CD1c-positive myeloid dendritic cell (primary cell): ENCODE results near the gene ZNF678.

Experiments used
- DNase-seq: peaks from one replicate; pipeline ENCODE4 v3.0.0-alpha.2; 2016; ENCODE audit errors: extremely low spot score

The ZNF678 gene

DNA sequence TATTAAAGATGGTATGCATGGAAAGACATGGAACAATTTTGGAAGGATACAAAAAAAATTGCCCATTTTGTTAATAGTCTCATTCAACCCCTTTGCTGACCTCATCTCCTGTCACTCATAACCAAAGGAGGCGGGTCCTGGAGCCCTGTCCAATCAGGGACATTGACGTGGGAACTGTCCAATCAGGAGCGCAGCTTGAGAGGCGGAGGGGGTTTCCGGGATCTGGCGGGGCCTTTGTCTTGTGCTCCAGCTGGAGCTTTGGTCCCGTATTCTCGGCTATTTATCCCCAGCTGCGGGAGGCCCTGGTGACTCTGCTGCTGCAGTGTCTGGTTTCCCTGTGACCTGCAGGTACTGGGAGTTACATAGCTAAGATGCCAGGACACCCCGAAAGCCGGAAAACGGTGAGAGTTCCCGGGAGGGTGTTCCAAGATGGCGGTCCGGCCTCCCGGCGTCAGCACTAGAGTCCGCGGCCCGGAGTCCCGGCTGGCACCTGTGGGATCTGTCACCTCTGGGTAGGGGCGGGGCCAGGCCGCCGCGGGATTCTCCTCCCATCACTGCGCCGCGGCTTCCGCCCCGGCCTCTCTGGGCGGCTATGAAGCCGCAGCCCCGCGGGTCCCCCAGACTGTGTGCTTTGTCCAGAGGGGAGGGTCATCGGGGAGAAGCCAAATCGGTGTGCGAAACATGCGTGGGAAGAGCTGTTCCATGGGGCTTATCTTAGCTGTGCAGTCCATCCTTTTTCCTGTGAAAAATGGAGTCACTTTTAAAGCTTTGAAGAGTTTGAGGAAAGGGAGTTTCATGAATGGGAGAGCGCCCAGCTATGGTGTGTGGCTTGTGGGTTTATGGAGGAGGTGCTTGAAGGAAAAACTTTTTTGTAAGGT is at the start of gene ZNF678:
Gene ZNF678 (plus strand): TSS at position 233 of the 878 bp plus-strand sequence. CDS start 87,436 bp downstream, outside the sequence.
- peak; percentile 91 for DNase-seq

DNA sequence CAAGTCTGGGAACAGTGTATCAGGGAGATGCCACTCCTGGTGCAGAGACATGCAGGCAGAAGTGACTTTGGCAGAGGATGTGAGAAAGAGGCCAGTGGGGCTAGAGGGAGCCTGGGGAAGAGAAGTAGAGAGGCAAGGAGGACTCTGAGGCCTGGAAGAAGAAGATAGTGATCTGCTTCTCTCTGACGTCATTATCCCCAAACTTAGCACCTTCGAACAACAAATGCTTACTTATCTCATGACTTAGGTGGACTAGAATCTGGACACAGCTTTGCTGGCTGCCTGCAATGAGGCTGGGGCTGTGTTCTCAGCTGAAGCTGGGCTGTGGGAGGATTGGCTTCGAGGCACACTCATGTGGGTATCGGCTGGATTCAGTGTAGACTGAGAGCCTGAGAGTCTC is 44.5 kb upstream of the ZNF678 start:
- no peak for DNase-seq

DNA sequence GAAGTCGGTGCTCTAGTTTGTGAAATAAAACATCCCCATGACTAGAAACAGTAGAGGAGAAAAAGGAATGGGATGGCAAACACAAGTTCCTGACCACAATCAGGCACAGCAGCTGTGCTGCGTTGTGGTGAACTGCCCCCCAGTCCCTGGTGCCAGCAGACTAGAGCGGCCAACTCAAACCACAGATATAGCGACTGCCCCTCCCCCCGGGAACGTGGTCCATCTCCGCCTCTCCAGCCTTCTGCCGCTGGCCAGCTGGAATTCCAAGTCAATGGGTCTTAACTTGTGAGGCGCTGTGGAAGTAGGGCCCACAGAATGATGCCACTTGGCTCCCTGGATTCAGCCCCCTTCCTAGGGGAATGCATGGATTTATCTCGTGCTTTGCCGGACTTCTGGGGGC is 41.6 kb upstream of the ZNF678 start:
- no peak for DNase-seq

DNA sequence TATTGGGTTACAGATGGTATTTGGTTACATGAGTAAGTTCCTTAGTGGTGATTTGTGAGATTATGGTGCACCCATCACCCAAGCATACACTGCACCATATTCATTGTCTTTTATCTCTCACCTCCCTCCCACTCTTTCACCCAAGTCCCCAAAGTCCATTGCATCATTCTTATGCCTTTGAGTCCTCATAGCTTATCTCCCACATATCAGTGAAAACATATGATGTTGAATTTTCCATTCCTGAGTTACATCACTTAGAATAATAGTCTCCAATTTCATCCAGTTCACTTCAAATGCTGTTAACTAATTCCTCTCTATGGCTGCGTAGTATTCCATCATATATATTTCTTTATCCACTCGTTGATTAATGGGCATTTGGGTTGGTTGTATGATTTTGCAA is 36.8 kb upstream of the ZNF678 start:
- no peak for DNase-seq

DNA sequence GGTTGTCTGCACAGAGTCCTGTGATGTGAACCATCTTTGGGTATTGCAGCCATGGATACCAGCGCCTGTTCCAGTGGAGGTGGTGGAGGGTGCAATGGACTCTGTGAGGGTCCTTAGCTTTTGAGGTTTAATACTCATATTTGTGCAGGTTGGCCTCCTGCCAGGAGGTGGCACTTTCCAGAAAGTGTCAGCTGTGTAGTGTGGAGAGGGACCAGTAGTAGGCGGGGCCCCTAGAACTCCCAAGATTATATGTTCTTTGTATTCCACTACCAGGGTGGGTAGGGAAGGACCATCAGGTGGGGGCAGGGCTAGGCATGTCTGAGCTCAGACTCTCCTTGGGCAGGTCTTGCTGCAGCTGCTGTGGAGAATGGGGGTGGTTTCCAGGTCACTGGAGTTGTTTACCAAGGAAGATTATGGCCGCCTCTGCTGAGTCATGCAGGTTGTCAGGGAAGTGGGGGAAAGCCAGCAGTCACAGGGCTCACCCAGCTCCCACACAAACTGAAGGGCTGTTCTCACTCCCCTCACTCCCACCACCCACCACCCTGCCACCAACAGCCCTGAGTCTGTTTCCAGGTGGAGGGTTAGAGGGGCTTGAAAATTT is 31.2 kb upstream of the ZNF678 start:
- no peak for DNase-seq

DNA sequence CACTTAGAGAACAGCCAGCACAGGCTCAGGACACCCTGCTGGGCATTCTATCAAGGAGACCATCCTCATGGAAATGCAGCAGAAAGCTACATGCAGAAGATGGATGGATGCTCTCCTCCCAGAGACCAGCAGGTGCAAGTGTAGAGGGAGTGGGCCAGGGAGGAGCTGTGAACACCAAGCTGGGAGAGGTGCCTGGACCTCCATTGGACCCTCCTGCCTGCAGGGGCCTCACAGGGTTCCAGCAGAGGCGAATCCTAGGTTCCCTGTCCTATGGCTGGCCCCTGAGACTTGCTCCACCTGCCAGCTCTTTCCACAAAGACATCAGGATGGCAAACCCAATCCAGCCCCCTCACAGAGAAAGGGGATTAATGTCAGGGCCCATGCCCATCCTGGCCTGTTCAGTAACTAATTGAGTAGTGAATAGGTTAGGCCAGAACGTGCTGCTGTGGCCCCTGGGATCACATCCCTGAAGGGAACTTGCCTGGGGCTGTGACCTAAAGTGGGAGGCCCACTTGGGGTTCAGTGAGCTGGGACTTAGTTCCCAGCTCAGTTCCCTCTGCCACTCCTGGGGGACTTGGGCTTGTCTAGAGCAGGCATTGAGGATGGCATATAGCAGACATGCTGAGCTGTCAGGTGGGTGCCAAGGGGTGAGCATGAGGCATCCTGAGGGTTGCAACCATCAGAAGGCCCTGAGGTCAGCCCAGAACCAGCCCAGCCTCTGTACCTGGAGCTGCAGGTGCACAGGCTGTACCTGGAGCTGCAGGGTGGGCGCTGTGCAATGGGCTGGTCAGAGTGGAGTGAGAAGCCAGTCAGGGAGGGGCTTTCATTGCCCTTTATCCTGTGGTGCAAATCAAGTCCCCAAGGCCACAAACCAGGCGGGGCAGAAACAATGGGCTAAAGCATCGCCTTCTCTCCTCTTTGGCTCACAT is 22.9 kb upstream of the ZNF678 start:
- DNase-seq = no peak

DNA sequence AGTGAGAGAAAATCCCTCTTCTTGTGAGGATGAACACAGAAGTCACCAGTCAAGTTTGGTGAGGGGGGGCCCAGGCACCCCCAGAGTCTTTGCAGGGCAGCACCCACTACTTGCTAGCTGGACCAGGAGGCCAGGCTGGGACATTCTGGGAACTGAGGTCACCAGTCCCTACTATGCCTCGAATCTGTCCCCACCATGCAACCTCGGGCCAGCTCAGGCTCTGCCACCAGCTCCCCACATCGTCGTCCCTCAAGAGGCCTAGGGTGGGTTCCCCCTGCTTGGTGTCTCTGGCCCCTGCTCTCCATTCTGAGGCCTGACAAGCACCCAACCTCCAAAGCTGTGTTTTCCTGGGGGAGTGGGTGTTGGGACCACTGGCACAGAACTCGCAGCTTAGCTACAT is 22.2 kb upstream of the ZNF678 start:
- DNase-seq = no peak

DNA sequence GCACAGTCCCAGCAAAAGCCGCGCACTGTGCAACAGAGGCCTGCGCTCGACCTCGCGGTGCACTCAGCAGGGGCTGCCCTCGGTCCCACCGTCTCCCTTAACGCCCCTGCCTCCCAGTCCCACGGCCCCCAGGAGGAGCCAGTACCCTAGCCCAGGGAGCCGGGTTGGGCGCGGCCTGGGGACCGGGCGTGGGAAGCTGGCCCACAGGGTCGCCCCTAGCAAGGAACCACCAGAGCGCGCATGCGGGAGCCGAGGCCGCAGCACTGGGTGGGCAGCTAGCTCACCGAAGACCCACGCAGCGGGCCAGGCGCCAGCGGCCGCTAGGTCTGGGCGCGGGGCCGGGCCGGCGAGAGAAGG is 21.6 kb upstream of the ZNF678 start:
- DNase-seq = no peak

DNA sequence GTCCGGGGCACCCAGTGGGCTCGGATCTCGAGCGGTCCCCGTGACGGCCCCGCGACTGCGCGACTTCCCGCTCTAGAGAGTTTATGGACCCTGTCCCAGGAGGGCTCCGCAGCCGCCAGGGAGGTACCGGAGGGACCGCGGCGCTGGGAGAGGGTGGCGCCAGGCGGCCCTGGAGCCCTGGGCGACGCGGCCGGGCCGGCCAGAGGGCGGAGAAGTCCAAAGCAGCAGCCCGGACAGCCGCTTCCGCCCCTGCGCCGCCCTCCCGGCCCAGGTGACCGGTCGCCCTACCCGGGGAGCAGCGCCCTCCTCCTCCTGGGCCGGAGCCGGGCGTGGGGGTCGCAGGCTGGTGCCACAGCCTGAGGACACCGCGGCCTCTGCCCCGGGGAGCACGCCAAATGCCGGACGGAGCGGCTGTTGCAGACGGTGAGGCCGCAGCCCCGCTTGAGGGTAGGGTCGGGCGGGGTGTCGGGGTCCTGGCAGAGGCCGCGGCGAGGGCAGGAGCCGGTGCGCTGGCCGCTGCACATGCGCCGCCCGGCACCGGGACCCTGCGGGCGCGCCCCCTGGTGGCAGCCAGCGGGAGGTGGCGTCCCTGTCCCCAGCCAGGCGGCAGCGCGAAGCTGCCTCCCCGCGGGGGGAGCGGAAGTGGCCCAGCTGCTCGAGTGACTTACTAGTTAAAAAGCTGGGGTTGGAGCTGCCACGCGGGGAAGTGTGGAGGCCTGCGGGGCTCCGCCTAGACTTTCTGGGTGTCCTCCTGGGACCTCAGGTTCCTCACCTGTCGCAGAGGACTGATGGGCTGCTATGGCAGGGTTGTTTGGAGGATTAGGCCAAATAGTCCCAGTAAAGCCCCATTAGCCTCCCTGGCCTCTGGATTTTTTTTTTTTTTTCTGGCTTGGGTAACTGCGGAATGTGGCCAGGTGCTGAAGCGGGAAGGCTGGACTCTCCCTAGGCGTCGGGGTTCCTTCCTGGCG is 20.9 kb upstream of the ZNF678 start:
- peak; percentile 91 for DNase-seq

DNA sequence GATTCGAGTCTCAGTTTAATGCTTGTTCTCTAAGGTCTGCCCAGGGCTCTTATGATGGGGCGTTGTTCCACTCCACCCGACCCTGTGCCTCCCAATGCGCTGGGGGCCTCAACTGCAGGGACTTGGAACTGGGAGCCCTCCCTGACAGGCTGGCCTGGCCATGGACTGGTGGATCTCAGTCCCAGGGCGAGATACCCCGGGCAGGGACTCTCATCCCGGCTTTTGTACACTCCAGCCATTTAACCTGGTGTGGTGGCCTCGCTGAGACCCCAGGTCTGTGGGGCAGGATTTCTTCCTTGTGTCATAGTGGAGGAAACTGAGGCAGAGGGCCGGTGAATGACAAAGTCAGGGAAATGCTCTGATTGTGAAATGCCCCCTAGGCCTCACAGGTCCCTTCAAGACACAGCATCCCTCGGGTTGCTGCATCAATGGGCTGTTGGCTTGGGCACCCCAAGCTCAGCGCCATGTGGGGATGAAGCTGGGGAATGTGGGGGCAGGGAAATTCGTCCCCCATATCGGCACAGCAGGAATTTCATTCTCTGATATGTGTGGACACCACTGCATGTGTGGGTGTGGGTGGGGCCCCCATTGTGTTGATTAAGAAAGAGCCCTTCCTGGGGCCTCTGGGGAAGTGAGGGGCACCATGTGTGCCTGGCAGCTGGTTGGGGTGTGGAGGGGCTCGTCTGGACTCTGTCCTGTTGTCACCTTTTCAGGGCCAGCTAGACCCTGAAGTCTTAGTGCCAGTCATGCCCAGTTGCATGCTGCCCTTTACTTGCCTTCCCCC is 19.9 kb upstream of the ZNF678 start:
- DNase-seq = no peak

DNA sequence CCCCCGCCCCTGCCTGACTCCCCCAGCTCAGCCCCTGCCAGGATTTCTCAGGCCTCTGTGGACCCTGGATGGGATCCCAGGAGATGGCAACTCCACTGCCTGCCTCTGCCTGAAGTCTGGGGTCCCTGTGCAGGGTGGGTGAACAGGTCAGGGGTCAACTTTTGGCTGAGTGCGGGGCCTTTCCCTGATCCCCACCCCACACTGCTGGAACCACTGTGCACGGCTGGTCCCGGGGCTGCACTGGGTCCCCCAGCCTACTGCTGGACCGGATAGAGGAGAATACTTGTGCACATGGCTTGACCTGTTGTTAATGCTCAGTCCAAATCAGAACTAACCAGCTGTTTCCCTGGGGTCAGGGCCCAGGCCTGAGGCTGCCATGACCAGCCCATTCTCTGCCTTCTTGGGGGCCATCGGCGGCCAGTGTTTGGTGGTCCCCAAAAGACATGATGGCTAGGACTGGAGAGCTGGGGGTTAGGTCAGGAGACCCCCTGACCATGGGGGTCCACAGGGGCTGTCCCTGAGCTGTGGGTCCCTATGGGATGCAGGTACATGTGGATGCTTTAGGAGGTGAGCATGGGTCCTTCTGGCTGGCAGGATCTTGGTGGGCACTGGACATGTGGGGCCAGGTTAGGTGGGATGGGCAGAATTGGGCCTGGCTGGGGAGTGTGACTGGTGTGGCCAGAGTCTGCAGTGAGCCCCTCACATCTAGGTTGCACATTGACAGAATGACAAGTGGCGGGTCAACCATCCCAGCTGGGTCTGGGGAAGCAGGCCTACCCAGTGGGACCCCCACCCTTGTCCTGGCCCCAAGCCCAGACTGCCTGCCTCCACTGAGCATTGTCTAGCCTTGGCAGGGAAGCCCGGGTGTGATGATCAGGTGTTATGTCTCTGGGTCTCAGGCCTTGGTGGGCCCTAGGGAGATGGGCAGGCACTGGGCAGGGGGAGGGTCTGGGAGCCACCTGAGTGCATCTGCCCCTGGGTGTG is 19.0 kb upstream of the ZNF678 start:
- DNase-seq = no peak

DNA sequence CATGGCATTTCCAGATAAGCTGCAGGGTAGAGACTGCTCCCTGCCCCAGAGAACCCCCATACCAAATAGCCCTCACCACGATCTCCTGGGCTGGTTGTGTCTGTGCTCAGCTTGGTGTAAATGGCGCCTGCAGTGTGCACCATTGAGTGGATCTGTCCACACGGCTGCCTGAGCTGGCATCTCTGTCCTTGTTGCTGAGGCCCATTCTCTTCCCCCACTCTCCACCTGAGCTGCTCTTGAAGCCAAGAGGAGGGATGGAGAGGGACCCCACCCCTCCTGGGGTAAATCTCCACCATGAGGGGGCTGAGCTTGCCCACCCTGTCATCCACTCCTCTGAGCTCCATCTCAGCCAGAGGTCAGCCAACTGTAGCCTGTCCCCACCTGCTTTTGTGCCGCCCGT is 18.0 kb upstream of the ZNF678 start:
- no peak for DNase-seq

DNA sequence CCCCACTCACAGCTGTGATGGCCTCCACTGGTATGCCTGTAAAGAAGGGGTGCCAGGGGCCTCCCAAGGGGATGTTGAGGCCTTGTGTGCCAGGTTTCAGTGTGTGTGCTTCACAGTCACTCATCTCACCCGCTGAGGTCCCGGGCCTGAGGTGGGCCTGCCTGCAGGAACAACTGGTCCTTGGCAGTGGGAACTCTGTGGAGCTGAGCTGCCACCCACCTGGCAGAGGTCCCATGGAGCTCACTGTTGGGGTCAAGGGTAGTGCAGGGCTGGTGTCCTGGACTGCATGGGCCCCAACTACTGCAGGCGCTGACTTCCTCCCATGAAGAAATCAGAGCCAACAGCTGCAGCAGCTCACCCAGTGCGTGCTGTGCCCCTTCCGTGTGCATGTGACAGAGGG is 17.3 kb upstream of the ZNF678 start:
- no peak for DNase-seq

DNA sequence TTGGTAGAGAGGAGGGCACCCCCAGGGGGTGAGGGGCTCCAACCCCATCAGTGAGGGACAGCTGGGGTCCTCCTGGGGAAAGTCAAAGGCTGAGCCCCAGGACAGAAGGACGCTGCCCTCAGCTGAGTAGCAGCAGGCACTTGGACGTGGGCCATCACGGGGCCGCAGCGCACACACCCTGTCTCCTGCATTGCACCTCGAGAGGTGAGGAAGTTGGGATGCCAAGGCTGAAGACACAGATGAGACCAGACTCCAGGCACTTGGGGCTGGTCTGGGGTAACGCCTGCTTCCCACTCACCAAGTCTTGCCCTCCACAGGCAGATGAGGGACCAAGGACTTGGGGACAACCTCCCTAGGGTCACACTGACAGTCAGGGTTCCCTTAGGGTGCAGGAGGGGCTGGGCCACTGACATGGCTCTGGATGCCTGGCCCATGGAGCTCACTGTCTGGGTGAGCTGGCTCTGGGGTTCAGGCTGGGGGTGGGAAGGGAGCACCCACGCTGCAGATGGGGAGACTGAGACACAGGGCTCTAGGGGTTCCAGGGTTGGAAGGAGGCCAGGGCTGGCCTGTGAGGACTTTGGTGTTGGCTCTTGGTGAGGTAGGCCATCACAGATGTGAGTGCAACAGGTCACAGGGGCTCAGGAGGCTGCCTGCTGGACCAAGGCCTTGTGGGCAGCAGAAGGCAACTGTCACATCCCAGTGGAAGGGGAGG is 16.6 kb upstream of the ZNF678 start:
- DNase-seq = no peak

DNA sequence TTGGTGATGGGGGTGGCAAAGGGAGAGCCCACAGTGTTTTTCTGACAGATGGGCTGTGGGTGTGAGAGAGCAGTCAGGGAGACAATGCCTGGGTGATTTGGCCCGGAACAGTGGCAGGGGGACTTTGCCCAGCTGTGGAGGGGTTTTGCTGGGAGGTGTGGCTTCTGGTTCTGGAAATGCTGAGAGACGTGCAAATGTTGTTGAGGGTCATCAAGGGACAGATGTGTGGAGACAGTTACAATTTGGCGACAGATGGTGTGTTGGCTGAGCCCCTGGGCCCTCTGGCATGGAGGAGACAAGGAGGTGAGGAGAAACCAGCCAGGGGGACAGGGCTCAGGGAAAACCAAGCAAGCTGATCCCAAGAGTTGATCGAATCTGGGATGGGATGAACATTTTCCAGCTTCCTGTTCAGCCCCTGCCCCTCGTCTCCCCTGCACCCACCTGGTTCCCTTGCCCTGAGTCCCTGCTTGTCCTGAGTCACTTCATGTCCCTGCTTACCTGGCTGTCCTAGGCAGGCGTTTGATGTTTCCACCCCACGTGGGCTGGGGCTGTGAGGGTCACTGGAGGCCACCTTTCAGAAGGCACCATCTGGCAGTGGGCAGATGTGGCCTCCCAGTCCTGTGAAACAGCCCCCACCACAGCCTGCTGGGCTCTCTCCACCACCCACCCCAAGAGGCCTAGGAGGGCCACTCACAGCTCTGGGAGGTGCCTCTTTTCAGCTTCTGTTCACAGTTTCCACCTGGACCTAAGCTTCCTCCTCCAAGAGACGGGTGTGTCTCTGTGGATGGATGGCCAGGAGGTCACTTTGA is 15.8 kb upstream of the ZNF678 start:
- no peak for DNase-seq

DNA sequence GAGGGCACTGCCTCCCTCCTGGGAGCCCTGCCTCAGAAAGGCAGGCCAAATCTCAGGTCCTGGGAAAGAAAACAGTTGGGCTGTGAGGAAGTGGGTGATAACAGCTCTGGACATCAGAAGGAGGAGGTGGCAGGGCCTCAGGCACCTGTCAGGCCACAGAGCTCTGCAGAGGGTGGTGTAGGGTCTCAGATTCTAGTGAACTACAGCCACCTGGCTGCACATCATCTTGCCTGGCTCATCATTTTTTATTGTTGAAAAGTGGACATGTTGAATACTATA is 15.3 kb upstream of the ZNF678 start:
- no peak for DNase-seq

DNA sequence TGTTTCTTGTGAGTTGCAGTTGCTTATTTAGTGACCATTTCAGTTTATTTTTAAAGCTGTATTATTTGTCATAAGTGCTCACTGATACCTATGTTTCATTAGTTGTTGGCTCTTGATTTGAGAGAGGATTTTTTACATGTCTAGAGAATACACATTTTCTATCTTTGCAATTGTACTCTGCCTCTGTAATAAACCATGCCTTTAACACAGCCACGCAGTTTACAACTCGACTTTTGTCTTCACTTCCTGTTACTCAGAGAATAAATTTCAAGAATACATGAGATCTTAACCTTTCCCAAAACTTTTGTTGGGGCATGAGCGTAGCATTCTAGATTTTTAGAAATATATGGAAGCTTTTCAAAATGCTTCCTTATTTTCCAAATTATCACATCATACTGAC is 14.9 kb upstream of the ZNF678 start:
- DNase-seq = no peak

DNA sequence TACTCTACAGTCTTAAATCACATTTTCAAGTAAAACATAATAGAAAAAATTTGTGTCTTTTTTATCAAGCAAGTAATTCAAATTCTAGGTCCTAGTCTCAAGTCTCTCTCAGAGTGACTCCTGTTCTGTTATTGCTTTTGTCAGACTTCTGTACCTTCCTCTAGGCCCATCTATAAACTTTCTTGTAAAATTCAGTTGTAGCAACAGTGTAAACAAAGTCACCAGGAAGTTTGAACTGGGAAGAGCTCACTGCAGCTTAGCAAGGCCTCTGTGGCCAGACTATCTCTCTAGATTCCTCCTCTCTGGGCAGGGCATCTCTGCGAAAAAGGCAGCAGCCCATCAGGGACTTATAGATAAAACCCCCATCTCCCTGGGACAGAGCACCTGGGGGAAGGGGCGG is 13.5 kb upstream of the ZNF678 start:
- DNase-seq = no peak
